Body of pancreas (tissue), 4 donors: ENCODE results near the gene PLCB2.

Experiments
- CTCF ChIP-seq, 7 experiments: fragments of 450-650 bp in 4 of 7; fragments of 200-600 bp in 3 of 7; sonication (generic) in 3 of 7; IDR thresholded peaks; one replicate each; pipeline ENCODE4 v1.5.1; 2016 to 2019; ENCODE audit warnings: antibody characterized with exemption in 7 of 7
- POLR2A ChIP-seq, 3 donors: fragments of 450-650 bp; IDR thresholded peaks; one replicate each; pipeline ENCODE4 v1.6.1; 2016; ENCODE audit warnings: antibody characterized with exemption in 3 of 3, mild to moderate bottlenecking in 2 of 3

GRCh38 chr15:40320931-40321371 lies 13.2 kb upstream of the PLCB2 start:
- TF ChIP-seq CTCF (IDR thresholded peaks at IDR 0.05) (peak; percentile 69 to 93 (median 77)), POLR2A (IDR thresholded peaks at IDR 0.05) (no peak)
